Activated T-helper 2 cell treated with anti-CD3 and anti-CD28 coated beads, Interferon-gamma antibody, Interleukin-2, Interleukin-4, amounts not matched to agents 10 μg/mL and 5 μg/mL and 100 μg/mL, durations not matched to agents 14 hours and 24 hours and 36 hours (primary cell): ENCODE measurements around the gene ESR1. TPM values are rescaled to one million over a fixed set of nuclear protein-coding genes. Genes with fewer than 3 reads are reported as not detected.

Source experiments
- DNase-seq: peaks from one replicate; pipeline ENCODE4 v3.0.0; 2021; ENCODE audit warnings: low spot score
- H3K27ac Mint-ChIP-seq: one replicate; pipeline ENCODE4 v1.8.0; 2021; ENCODE audit warnings: mixed read lengths
- H3K27me3 Mint-ChIP-seq: one replicate; pipeline ENCODE4 v1.8.0; 2021; ENCODE audit warnings: low read depth, mixed read lengths
- H3K36me3 Mint-ChIP-seq: one replicate; pipeline ENCODE4 v1.8.0; 2021; ENCODE audit warnings: low read depth, mixed read lengths
- H3K4me1 Mint-ChIP-seq: one replicate; pipeline ENCODE4 v1.8.0; 2021; ENCODE audit warnings: low read depth, mixed read lengths
- H3K4me3 Mint-ChIP-seq: one replicate; pipeline ENCODE4 v1.8.0; 2021; ENCODE audit warnings: low read depth, mild to moderate bottlenecking, moderate library complexity, mixed read lengths
- H3K9me3 Mint-ChIP-seq: one replicate; pipeline ENCODE4 v1.8.0; 2021; ENCODE audit warnings: mixed read lengths
- intact Hi-C: fragments of 100-400 bp; cut with micrococcal nuclease; formaldehyde crosslinking; loops from one replicate; pipeline ENCODE4 v1.15.1; 2023
- total RNA-seq: library from RNA; stranded (reverse); gene quantifications from 2 replicates; pipeline ENCODE4 v1.2.3, GENCODE V29; 2022

Gene ESR1
- total RNA-seq, 1 donor from 2014 or later: not detected

- Mint-ChIP-seq H3K27me3 (peaks cover 6% of the 10 kb centered on the region), H3K4me1 (no peaks in the 10 kb centered on the region), H3K4me3 (no peak overlapping the region), H3K36me3 (no peaks in the 10 kb centered on the region), H3K27ac (no peak overlapping the region), H3K9me3 (peaks cover 1% of the 10 kb centered on the region)
- intact Hi-C loops: no loop called here
- no peak for DNase-seq
Measured at GRCh38 chr6:152086223-152086873, 278.9 kb downstream of the ESR1 start.

GRCh38 chr6:152087096-152087495, 279.6 kb downstream of the ESR1 start:
- Mint-ChIP-seq H3K27me3 (peaks cover 5% of the 10 kb centered on the region), H3K36me3 (no peaks in the 10 kb centered on the region), H3K27ac (no peak overlapping the region), H3K4me1 (no peaks in the 10 kb centered on the region), H3K4me3 (no peak overlapping the region), H3K9me3 (no peaks in the 10 kb centered on the region)
- intact Hi-C loops: no loop called here
- DNase-seq: no peak

GRCh38 chr6:152087701-152088100, 280.2 kb downstream of the ESR1 start:
- H3K27me3 Mint-ChIP-seq: peaks cover 5% of the 10 kb centered on the region
- no peak for DNase-seq
- no peak overlapping the region for H3K27ac Mint-ChIP-seq
- H3K9me3 Mint-ChIP-seq: no peaks in the 10 kb centered on the region
- H3K36me3 Mint-ChIP-seq: no peaks in the 10 kb centered on the region
- no peaks in the 10 kb centered on the region for H3K4me1 Mint-ChIP-seq
- no peak overlapping the region for H3K4me3 Mint-ChIP-seq
- intact Hi-C loops: no loop called here

- H3K27ac Mint-ChIP-seq: no peak overlapping the region
Measured at GRCh38 chr6:152089992-152090391, 282.5 kb downstream of the ESR1 start.

GRCh38 chr6:152091201-152091600, 283.7 kb downstream of the ESR1 start:
- Mint-ChIP-seq H3K27me3 (peaks cover 5% of the 10 kb centered on the region), H3K27ac (no peak overlapping the region), H3K9me3 (no peaks in the 10 kb centered on the region), H3K36me3 (no peaks in the 10 kb centered on the region), H3K4me3 (no peak overlapping the region), H3K4me1 (no peaks in the 10 kb centered on the region)
- no peak for DNase-seq
- intact Hi-C loops: no loop called here

More at GRCh38 chr6:152089992-152090391, 282.5 kb downstream of the ESR1 start:
- Mint-ChIP-seq H3K9me3 (no peaks in the 10 kb centered on the region), H3K27me3 (peaks cover 5% of the 10 kb centered on the region), H3K4me3 (no peak overlapping the region), H3K36me3 (no peaks in the 10 kb centered on the region), H3K4me1 (no peaks in the 10 kb centered on the region)
- DNase-seq: no peak
- intact Hi-C loops: no loop called here

- DNase-seq: no peak
- intact Hi-C loops: no loop called here
- no peaks in the 10 kb centered on the region for H3K36me3 Mint-ChIP-seq
- no peak overlapping the region for H3K4me3 Mint-ChIP-seq
- no peaks in the 10 kb centered on the region for H3K9me3 Mint-ChIP-seq
- no peak overlapping the region for H3K27ac Mint-ChIP-seq
- no peaks in the 10 kb centered on the region for H3K4me1 Mint-ChIP-seq
- peaks cover 5% of the 10 kb centered on the region for H3K27me3 Mint-ChIP-seq
Measured at GRCh38 chr6:152091851-152092341, 284.4 kb downstream of the ESR1 start.

DNA sequence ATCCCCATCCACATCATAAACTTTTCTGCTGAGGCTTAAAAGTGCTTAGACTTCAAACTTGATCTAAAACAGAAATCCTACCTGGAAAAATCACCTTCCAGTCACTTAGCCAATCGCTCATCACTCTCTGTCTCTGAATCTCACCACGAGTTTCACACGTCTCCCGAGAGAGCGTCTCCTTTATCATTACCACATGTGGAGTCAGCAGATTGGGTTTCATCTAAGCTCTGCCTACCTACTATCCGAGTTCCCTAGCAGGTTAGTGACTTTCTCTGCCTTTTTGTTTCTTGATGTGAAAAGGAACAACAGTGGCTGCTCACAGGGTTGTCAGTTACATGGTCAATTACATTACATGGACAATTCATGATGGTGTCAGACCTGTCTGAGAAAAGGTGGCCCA, 286.2 kb downstream of the ESR1 start:
- Mint-ChIP-seq H3K27ac (no peak overlapping the region), H3K9me3 (no peaks in the 10 kb centered on the region), H3K36me3 (no peaks in the 10 kb centered on the region), H3K4me3 (no peak overlapping the region), H3K27me3 (peaks cover 2% of the 10 kb centered on the region), H3K4me1 (no peaks in the 10 kb centered on the region)
- DNase-seq: no peak
- intact Hi-C loops: no loop called here

- Mint-ChIP-seq H3K4me3 (no peak overlapping the region), H3K27me3 (no peaks in the 10 kb centered on the region), H3K36me3 (no peaks in the 10 kb centered on the region), H3K4me1 (no peaks in the 10 kb centered on the region), H3K27ac (no peak overlapping the region), H3K9me3 (no peaks in the 10 kb centered on the region)
- intact Hi-C loops: no loop called here
- DNase-seq: no peak
Measured at GRCh38 chr6:152094276-152094675, 286.8 kb downstream of the ESR1 start.

DNA sequence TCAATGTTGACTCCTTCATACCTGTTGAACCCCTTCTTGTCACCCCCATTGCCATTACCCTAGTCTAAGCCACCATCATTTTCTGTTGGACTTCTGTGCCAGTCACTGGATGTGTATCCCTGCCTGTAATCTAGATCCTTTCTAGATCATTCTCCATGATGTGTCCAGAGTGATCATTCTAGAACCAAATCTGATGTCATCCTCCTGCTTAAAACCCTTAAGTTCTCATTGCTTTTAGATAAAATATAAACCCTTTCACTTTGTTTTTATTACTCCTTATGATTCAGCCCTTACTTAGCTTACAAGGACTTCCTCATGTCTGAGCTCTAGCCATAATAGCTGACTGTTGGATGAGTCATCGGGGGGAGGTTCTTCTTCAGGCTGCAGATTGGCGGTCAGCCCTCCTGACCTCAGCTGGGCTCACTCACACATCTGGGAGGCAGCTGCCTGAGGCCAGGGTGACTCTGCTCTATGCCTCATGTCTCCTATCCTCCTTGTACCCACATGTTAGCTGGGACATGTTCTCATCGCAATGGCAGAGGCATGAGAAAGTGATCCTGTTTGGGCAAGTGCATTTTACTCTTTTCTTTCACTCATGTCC, 287.6 kb downstream of the ESR1 start:
- H3K4me1 Mint-ChIP-seq: no peaks in the 10 kb centered on the region
- no peak for DNase-seq
- no peaks in the 10 kb centered on the region for H3K36me3 Mint-ChIP-seq
- H3K4me3 Mint-ChIP-seq: no peak overlapping the region
- no peaks in the 10 kb centered on the region for H3K9me3 Mint-ChIP-seq
- H3K27ac Mint-ChIP-seq: no peak overlapping the region
- H3K27me3 Mint-ChIP-seq: no peaks in the 10 kb centered on the region
- intact Hi-C loops: no loop called here

GRCh38 chr6:152096863-152097496, 289.5 kb downstream of the ESR1 start:
- Mint-ChIP-seq H3K9me3 (no peaks in the 10 kb centered on the region), H3K4me1 (peaks cover 3% of the 10 kb centered on the region), H3K27me3 (peaks cover 3% of the 10 kb centered on the region), H3K4me3 (no peak overlapping the region), H3K27ac (no peak overlapping the region), H3K36me3 (no peaks in the 10 kb centered on the region)
- DNase-seq: no peak
- intact Hi-C loops: no loop called here

DNA sequence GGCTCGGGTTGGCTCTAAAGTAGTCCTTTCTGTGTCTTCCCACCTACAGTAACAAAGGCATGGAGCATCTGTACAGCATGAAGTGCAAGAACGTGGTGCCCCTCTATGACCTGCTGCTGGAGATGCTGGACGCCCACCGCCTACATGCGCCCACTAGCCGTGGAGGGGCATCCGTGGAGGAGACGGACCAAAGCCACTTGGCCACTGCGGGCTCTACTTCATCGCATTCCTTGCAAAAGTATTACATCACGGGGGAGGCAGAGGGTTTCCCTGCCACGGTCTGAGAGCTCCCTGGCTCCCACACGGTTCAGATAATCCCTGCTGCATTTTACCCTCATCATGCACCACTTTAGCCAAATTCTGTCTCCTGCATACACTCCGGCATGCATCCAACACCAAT, 291.2 kb downstream of the ESR1 start:
- no peaks in the 10 kb centered on the region for H3K36me3 Mint-ChIP-seq
- no peak overlapping the region for H3K27ac Mint-ChIP-seq
- no peak for DNase-seq
- H3K27me3 Mint-ChIP-seq: peaks cover 3% of the 10 kb centered on the region
- H3K9me3 Mint-ChIP-seq: no peaks in the 10 kb centered on the region
- intact Hi-C loops: no loop called here
- peaks cover 3% of the 10 kb centered on the region for H3K4me1 Mint-ChIP-seq
- no peak overlapping the region for H3K4me3 Mint-ChIP-seq

- intact Hi-C loops: no loop called here
- Mint-ChIP-seq H3K36me3 (no peaks in the 10 kb centered on the region), H3K27me3 (peaks cover 3% of the 10 kb centered on the region), H3K9me3 (no peaks in the 10 kb centered on the region), H3K4me1 (peaks cover 3% of the 10 kb centered on the region), H3K27ac (no peak overlapping the region), H3K4me3 (no peak overlapping the region)
- no peak for DNase-seq
Measured at GRCh38 chr6:152099446-152100182, 292.1 kb downstream of the ESR1 start.

DNA sequence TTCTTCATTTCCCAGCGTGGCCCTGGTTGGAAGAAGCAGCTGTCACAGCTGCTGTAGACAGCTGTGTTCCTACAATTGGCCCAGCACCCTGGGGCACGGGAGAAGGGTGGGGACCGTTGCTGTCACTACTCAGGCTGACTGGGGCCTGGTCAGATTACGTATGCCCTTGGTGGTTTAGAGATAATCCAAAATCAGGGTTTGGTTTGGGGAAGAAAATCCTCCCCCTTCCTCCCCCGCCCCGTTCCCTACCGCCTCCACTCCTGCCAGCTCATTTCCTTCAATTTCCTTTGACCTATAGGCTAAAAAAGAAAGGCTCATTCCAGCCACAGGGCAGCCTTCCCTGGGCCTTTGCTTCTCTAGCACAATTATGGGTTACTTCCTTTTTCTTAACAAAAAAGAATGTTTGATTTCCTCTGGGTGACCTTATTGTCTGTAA, 292.7 kb downstream of the ESR1 start:
- H3K9me3 Mint-ChIP-seq: no peaks in the 10 kb centered on the region
- DNase-seq: no peak
- H3K27me3 Mint-ChIP-seq: peaks cover 3% of the 10 kb centered on the region
- no peaks in the 10 kb centered on the region for H3K36me3 Mint-ChIP-seq
- H3K27ac Mint-ChIP-seq: no peak overlapping the region
- no peak overlapping the region for H3K4me3 Mint-ChIP-seq
- intact Hi-C loops: no loop called here
- peaks cover 3% of the 10 kb centered on the region for H3K4me1 Mint-ChIP-seq
